ENCODE data around the gene APP. TPM values are rescaled to one million over a fixed set of nuclear protein-coding genes. Genes with fewer than 3 reads are reported as not detected.

Gene APP
- total RNA-seq, 1 donor from 2014 or later = 358 TPM

GRCh38 chr21:25878344-25878743 lies 292.2 kb downstream of the APP start:
- TF ChIP-seq, protein P1, sequence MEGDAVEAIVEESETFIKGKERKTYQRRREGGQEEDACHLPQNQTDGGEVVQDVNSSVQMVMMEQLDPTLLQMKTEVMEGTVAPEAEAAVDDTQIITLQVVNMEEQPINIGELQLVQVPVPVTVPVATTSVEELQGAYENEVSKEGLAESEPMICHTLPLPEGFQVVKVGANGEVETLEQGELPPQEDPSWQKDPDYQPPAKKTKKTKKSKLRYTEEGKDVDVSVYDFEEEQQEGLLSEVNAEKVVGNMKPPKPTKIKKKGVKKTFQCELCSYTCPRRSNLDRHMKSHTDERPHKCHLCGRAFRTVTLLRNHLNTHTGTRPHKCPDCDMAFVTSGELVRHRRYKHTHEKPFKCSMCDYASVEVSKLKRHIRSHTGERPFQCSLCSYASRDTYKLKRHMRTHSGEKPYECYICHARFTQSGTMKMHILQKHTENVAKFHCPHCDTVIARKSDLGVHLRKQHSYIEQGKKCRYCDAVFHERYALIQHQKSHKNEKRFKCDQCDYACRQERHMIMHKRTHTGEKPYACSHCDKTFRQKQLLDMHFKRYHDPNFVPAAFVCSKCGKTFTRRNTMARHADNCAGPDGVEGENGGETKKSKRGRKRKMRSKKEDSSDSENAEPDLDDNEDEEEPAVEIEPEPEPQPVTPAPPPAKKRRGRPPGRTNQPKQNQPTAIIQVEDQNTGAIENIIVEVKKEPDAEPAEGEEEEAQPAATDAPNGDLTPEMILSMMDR (IDR thresholded peaks at IDR 0.05) = no peak
- Histone ChIP-seq H3K4me1 (no peaks in the 10 kb centered on the region), H3K9me3 (no peaks in the 10 kb centered on the region), H3K27me3 (ENCODE audit: low read depth) (no peaks in the 10 kb centered on the region), H3K36me3 (peaks cover 16% of the 10 kb centered on the region), H3K4me3 (no peak overlapping the region), H3K27ac (no peak overlapping the region)
- no peak for DNase-seq
- intact Hi-C loops (cut with DNase I) = no loop called here
- ATAC-seq = no peak

DNA sequence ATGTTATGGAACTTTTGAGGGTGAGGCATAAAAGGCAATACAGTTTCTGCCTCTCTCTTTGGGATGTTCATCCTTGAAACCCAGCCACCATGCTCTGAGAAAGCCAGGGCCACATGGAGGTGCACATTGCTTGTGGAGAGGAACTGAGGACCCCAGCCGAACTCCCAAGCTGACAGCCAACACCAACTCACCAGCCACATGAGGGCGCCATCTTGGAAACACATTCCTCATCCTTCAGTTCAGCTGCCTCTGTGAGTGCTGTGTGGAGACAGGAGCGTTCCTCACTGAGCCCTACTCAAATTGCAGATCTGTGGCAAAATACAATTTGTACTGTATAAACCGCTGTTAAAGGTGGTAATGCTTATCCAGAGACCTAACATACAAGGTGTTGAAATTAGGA lies 298.3 kb downstream of the APP start:
- Histone ChIP-seq H3K36me3 (no peaks in the 10 kb centered on the region), H3K4me3 (no peak overlapping the region), H3K4me1 (no peaks in the 10 kb centered on the region), H3K9me3 (no peaks in the 10 kb centered on the region), H3K27ac (no peak overlapping the region), H3K27me3 (ENCODE audit: low read depth) (no peaks in the 10 kb centered on the region)
- DNase-seq (no peak), ATAC-seq (no peak)
- intact Hi-C loops (cut with DNase I) = no loop called here
- TF ChIP-seq, protein P1 (IDR thresholded peaks at IDR 0.05) = no peak

- no peak overlapping the region for H3K27ac ChIP-seq
- H3K4me3 ChIP-seq = no peak overlapping the region
- no peaks in the 10 kb centered on the region for H3K9me3 ChIP-seq
- no peaks in the 10 kb centered on the region for H3K27me3 ChIP-seq (ENCODE audit: low read depth)
- H3K4me1 ChIP-seq = no peaks in the 10 kb centered on the region
- TF ChIP-seq, protein P1 (IDR thresholded peaks at IDR 0.05) = no peak
- intact Hi-C loops (cut with DNase I) = no loop called here
- DNase-seq = no peak
- no peaks in the 10 kb centered on the region for H3K36me3 ChIP-seq
- ATAC-seq = no peak
Measured at GRCh38 chr21:25871566-25871965, 299.0 kb downstream of the APP start.

- ATAC-seq = no peak
- H3K27me3 ChIP-seq (ENCODE audit: low read depth) = no peaks in the 10 kb centered on the region
- TF ChIP-seq, protein P1 (IDR thresholded peaks at IDR 0.05) = no peak
- H3K27ac ChIP-seq = no peak overlapping the region
- intact Hi-C loops (cut with DNase I) = no loop called here
- H3K4me1 ChIP-seq = no peaks in the 10 kb centered on the region
- no peaks in the 10 kb centered on the region for H3K9me3 ChIP-seq
- H3K4me3 ChIP-seq = no peak overlapping the region
- no peaks in the 10 kb centered on the region for H3K36me3 ChIP-seq
- DNase-seq = no peak
Measured at GRCh38 chr21:25870084-25870483, 300.5 kb downstream of the APP start.

- no peak overlapping the region for H3K4me3 ChIP-seq
- ATAC-seq (no peak), DNase-seq (no peak)
- no peak overlapping the region for H3K27ac ChIP-seq
- intact Hi-C loops (cut with DNase I) = no loop called here
- H3K4me1 ChIP-seq = no peaks in the 10 kb centered on the region
- TF ChIP-seq, protein P1 (IDR thresholded peaks at IDR 0.05) = no peak
- H3K36me3 ChIP-seq = no peaks in the 10 kb centered on the region
- H3K27me3 ChIP-seq (ENCODE audit: low read depth) = no peaks in the 10 kb centered on the region
- H3K9me3 ChIP-seq = no peaks in the 10 kb centered on the region
Measured at GRCh38 chr21:25867061-25867460, 303.5 kb downstream of the APP start.

- H3K4me1 ChIP-seq = no peaks in the 10 kb centered on the region
- ATAC-seq = no peak
- no peaks in the 10 kb centered on the region for H3K9me3 ChIP-seq
- H3K27me3 ChIP-seq (ENCODE audit: low read depth) = no peaks in the 10 kb centered on the region
- intact Hi-C loops (cut with DNase I) = no loop called here
- H3K4me3 ChIP-seq = no peak overlapping the region
- no peaks in the 10 kb centered on the region for H3K36me3 ChIP-seq
- no peak for DNase-seq
- H3K27ac ChIP-seq = no peak overlapping the region
- TF ChIP-seq, protein P1 (IDR thresholded peaks at IDR 0.05) = no peak
Measured at GRCh38 chr21:25863747-25864146, 306.8 kb downstream of the APP start.
